HT1080 (cell line): Measurements from ENCODE around the gene HID1. TPM values are rescaled to one million over a fixed set of nuclear protein-coding genes. Genes with fewer than 3 reads are reported as not detected.

Experiments used
- DNase-seq: peaks from one replicate; pipeline ENCODE4 v3.0.0-alpha.2; 2015; ENCODE audit warnings: low read depth
- total RNA-seq: library from RNA; depleted of rRNA; stranded (reverse); fragments of >200 nt; shearing (Covaris generic); gene quantifications from 2 replicates; pipeline ENCODE4 v1.2.3, GENCODE V29; 2014; rRNA removed

HID1 gene
- total RNA-seq, 1 experiment from 2014 or later, result 1.8 TPM

DNA sequence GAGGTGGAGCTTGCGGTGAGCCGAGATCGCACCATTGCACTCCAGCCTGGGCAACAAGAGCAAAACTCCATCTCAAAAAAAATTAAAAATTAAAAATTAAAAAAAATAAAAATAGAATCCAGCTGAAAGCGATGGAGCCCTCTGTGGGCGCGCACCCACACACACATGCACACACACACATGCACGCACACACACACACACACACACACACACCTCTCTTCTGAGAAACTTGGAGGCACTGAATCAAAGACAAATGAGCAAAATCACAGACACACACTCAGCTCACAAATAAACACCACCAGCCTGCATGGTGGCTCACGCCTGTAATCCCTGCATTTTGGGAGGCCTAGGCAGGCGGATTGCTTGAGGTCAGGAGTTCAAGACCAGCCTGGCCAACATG is 69.5 kb downstream of the HID1 start:
- no peak for DNase-seq

DNA sequence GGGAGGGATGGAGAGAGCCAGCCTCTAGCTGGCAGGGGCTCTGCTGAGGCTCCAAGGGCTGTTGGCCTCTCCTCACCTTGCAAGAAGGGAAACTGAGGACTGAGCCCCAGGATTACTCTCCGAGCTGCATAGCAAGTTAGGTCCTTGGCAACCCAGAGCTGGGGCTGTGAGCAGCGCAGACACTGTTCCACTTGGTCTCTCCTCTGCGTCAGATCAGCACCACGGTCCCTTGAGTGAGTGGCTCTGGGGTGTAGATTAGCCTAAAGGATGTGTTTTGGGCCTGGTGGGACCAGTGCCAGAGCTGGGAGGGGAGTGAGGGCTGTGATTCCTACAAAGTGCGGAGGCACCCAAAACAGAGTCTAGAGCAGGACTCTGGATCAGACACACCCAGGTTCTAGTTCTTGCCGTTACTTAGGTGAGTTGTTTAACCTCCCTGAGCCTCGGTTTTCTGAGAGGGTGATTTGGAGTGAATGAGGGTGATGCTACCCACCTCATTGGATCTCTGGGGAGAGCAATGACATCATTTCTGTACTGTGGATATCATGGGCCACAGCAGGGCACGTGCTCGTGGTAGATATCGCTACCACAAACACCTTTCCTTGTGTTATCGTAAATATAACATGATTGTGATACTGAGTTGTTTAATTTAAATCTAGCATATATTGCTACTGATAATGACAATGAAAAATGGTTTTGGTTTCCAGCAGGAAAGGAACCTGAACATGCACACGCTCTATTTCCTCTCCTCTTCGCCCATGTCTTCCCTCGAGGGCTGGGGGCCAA is 71.0 kb downstream of the HID1 start:
- no peak for DNase-seq

Other genes starting within 250 kb of the HID1 start
- gene RAB37, start 235.5 kb downstream of the HID1 start, total RNA-seq, result 0.11 and 0.20 TPM in 2 replicates
- 32.8 and 41.8 TPM in 2 replicates for gene NHERF1, start 224.1 kb downstream of the HID1 start, total RNA-seq
- 21.9 and 32.6 TPM in 2 replicates for gene NAT9, start 196.4 kb downstream of the HID1 start, total RNA-seq
- gene GRIN2C, start 112.9 kb downstream of the HID1 start, total RNA-seq, result 0.07 and 0.10 TPM in 2 replicates
- gene FDXR, start 99.8 kb downstream of the HID1 start, total RNA-seq, result 46.9 and 48.7 TPM in 2 replicates
- not detected in 2 replicates for gene FADS6, start 79.1 kb downstream of the HID1 start, total RNA-seq
- not detected in 2 replicates for gene USH1G, start 49.5 kb downstream of the HID1 start, total RNA-seq
- not detected in 2 replicates for gene OTOP2, start 48.5 kb downstream of the HID1 start, total RNA-seq
- not detected in 2 replicates for gene OTOP3, start 36.9 kb downstream of the HID1 start, total RNA-seq
- gene CDR2L, start 14.9 kb upstream of the HID1 start, total RNA-seq, result 3.6 and 3.8 TPM in 2 replicates
- gene MRPL58, start 39.9 kb upstream of the HID1 start, total RNA-seq, result 110 and 114 TPM in 2 replicates
- gene ATP5PD, start 74.2 kb upstream of the HID1 start, total RNA-seq, result 259 and 270 TPM in 2 replicates
- gene KCTD2, start 74.5 kb upstream of the HID1 start, total RNA-seq, result 17.2 and 18.6 TPM in 2 replicates
- gene SLC16A5, start 115.2 kb upstream of the HID1 start, total RNA-seq, result not detected in 2 replicates
- gene ARMC7, start 137.2 kb upstream of the HID1 start, total RNA-seq, result 8.0 and 8.2 TPM in 2 replicates
- gene NT5C, start 159.0 kb upstream of the HID1 start, total RNA-seq, result 150 and 161 TPM in 2 replicates
- gene JPT1, start 181.8 kb upstream of the HID1 start, total RNA-seq, result 260 and 308 TPM in 2 replicates
- gene SUMO2, start 210.2 kb upstream of the HID1 start, total RNA-seq, result 314 and 319 TPM in 2 replicates
- gene NUP85, start 232.9 kb upstream of the HID1 start, total RNA-seq, result 45.1 and 45.6 TPM in 2 replicates